IMR-90 (cell line): ENCODE data around the gene DGKQ. TPM values are rescaled to one million over a fixed set of nuclear protein-coding genes. Genes with fewer than 3 reads are reported as not detected.

ENCODE experiments used
- ATAC-seq: fragments of 200-7000 bp; cut with Tn5 transposase; 2 replicates; pipeline ENCODE4 v1.9.1; 2020; ENCODE audit warnings: low read depth, mild to moderate bottlenecking, moderate library complexity
- BruUV-seq: library from RNA; stranded (reverse); fragments of 400-500 nt; replicated peaks from 2 replicates; lab custom pipeline; 2021; lab: Mats Ljungman, UMichigan
- CTCF ChIA-PET: fragments of 300-600 bp; formaldehyde crosslinking; extraction: SDS; loops from one replicate; lab custom pipeline; 2021; ENCODE audit warnings: antibody characterized with exemption; lab: Yijun Ruan, JAX
- POLR2A ChIA-PET: fragments of 300-600 bp; sonication (Branson Sonifier 250); formaldehyde crosslinking; loops from one replicate; lab custom pipeline; 2022; ENCODE audit warnings: antibody characterized with exemption; ENCODE audit not compliant: unreplicated experiment; lab: Charles Lee
- DNase-seq: peaks from one replicate; pipeline ENCODE4 v3.0.0; 2013
- H2AFZ ChIP-seq: replicated peaks from 2 replicates; pipeline ENCODE3; 2013; ENCODE audit warnings: low read length, mild to moderate bottlenecking; ENCODE audit not compliant: poor library complexity
- H2AK5ac ChIP-seq: 2 replicates; pipeline ENCODE4 v1.6.1; 2013; ENCODE audit warnings: low read depth, low read length, inconsistent platforms
- H2AK9ac ChIP-seq: replicated peaks from 2 replicates; pipeline ENCODE3; 2013; ENCODE audit warnings: mild to moderate bottlenecking, low read depth, low read length, moderate library complexity; ENCODE audit not compliant: poor library complexity
- H2BK120ac ChIP-seq: 2 replicates; pipeline ENCODE4 v1.6.1; 2013; ENCODE audit warnings: low read depth, low read length, inconsistent platforms
- H2BK15ac ChIP-seq: 3 replicates; pipeline ENCODE4 v1.6.1; 2013; ENCODE audit warnings: low read depth, low read length, inconsistent platforms
- H2BK20ac ChIP-seq: 2 replicates; pipeline ENCODE4 v1.6.1; 2013; ENCODE audit warnings: low read depth, mild to moderate bottlenecking, inconsistent platforms, low read length, moderate library complexity
- H2BK5ac ChIP-seq: 2 replicates; pipeline ENCODE4 v1.6.1; 2013; ENCODE audit warnings: mild to moderate bottlenecking, low read depth, low read length, inconsistent platforms; ENCODE audit not compliant: poor library complexity, severe bottlenecking
- H3K14ac ChIP-seq: replicated peaks from 2 replicates; pipeline ENCODE4 v1.6.1; 2013; ENCODE audit warnings: low read depth, low read length, inconsistent platforms
- H3K18ac ChIP-seq: 2 replicates; pipeline ENCODE4 v1.6.1; 2013; ENCODE audit warnings: low read depth, low read length, control low read depth
- H3K23ac ChIP-seq: 2 replicates; pipeline ENCODE4 v1.6.1; 2013; ENCODE audit warnings: low read depth, low read length, inconsistent platforms
- H3K27ac ChIP-seq: 2 replicates; pipeline ENCODE4 v1.5.1; 2013; ENCODE audit warnings: mild to moderate bottlenecking, control low read depth, low read length; ENCODE audit not compliant: insufficient read depth
- H3K27me3 ChIP-seq: 2 replicates; pipeline ENCODE4 v1.6.1; 2013; ENCODE audit warnings: low read length; ENCODE audit not compliant: control insufficient read depth, insufficient read depth
- H3K36me3 ChIP-seq: 2 replicates; pipeline ENCODE4 v1.6.1; 2013; ENCODE audit warnings: low read length, mixed read lengths; ENCODE audit not compliant: control insufficient read depth, insufficient read depth
- H3K4ac ChIP-seq: 2 replicates; pipeline ENCODE4 v1.6.1; 2013; ENCODE audit warnings: low read depth, low read length, inconsistent platforms
- H3K4me1 ChIP-seq: 2 replicates; pipeline ENCODE4 v1.6.1; 2013; ENCODE audit warnings: low read length, mixed read lengths; ENCODE audit not compliant: control insufficient read depth, insufficient read depth
- H3K4me2 ChIP-seq: 2 replicates; pipeline ENCODE4 v1.6.1; 2013; ENCODE audit warnings: low read depth, mild to moderate bottlenecking, control low read depth, low read length, moderate library complexity
- H3K4me3 ChIP-seq: 2 replicates; pipeline ENCODE4 v1.5.1; 2013; ENCODE audit warnings: low read depth, mild to moderate bottlenecking, control low read depth, low read length, moderate library complexity; ENCODE audit not compliant: insufficient read depth
- H3K56ac ChIP-seq: 2 replicates; pipeline ENCODE4 v1.6.1; 2013; ENCODE audit warnings: low read length, inconsistent platforms; ENCODE audit not compliant: insufficient read depth; ENCODE audit errors: extremely low read depth
- H3K79me1 ChIP-seq, 2 experiments: 2 replicates each; pipeline ENCODE4 v1.6.1; 2013; ENCODE audit warnings: low read length in 2 of 2, inconsistent platforms in 1 of 2, low read depth in 1 of 2
- H3K9ac ChIP-seq: 2 replicates; pipeline ENCODE4 v1.6.1; 2013; ENCODE audit warnings: low read depth, low read length, control low read depth
- H3K9me1 ChIP-seq: 2 replicates; pipeline ENCODE4 v1.6.1; 2013; ENCODE audit warnings: low read length, inconsistent platforms; ENCODE audit not compliant: insufficient read depth
- H3K9me3 ChIP-seq: 2 replicates; pipeline ENCODE4 v1.6.1; 2013; ENCODE audit warnings: low read length; ENCODE audit not compliant: control insufficient read depth, insufficient read depth
- H4K20me1 ChIP-seq: 2 replicates; pipeline ENCODE4 v1.6.1; 2013; ENCODE audit warnings: low read length, inconsistent platforms; ENCODE audit not compliant: insufficient read depth
- H4K5ac ChIP-seq: 2 replicates; pipeline ENCODE4 v1.6.1; 2013; ENCODE audit warnings: mild to moderate bottlenecking, low read depth, low read length, control low read depth
- H4K8ac ChIP-seq, 2 experiments: 2 replicates each; pipeline ENCODE4 v1.6.1; 2013; ENCODE audit warnings: low read depth in 2 of 2, low read length in 2 of 2, control low read depth in 1 of 2, inconsistent platforms in 1 of 2
- H4K91ac ChIP-seq: 2 replicates; pipeline ENCODE4 v1.6.1; 2013; ENCODE audit warnings: low read depth, low read length, inconsistent platforms; ENCODE audit not compliant: insufficient read depth
- BHLHE40 ChIP-seq: fragments of 150-350 bp; IDR thresholded peaks from 2 replicates; pipeline ENCODE4 v1.6.1; 2016; ENCODE audit warnings: mild to moderate bottlenecking, low read depth, low read length
- CEBPB ChIP-seq: IDR thresholded peaks from 2 replicates; pipeline ENCODE4 v1.6.1; 2012; ENCODE audit warnings: low read depth, low read length, improper control_type of control experiment
- CHD1 ChIP-seq: IDR thresholded peaks from 2 replicates; pipeline ENCODE4 v1.6.1; 2012; ENCODE audit warnings: low read depth, low read length, improper control_type of control experiment
- MXI1 ChIP-seq: IDR thresholded peaks from 2 replicates; pipeline ENCODE4 v1.6.1; 2012; ENCODE audit warnings: low read depth, mild to moderate bottlenecking, low read length, moderate library complexity, borderline replicate concordance
- RFX5 ChIP-seq: IDR thresholded peaks from 2 replicates; pipeline ENCODE4 v1.8.0; 2012; ENCODE audit warnings: low read depth, mild to moderate bottlenecking, low read length, moderate library complexity
- WGBS, 2 experiments: methylation state at CpG; one replicate each; pipeline versions ENCODE4 v1.1.5 to v1.1.7; 2013; ENCODE audit warnings: missing lambda C conversion rate in 2 of 2; ENCODE audit not compliant: insufficient read length in 1 of 2; ENCODE audit errors: extremely low coverage in 2 of 2; 5-methylcytosine and 5-hydroxymethylcytosine counted together
- dilution Hi-C: fragments of 300-500 bp; cut with HindIII; formaldehyde crosslinking; loops from one replicate; pipeline ENCODE4 v1.14.3; 2018; ENCODE audit warnings: low sequenced_read_pairs; ENCODE audit not compliant: unreplicated experiment
- in situ Hi-C: fragments of 300-500 bp; cut with MboI; formaldehyde crosslinking; loops from 3 replicates; pipeline ENCODE4 v1.14.3; 2019; ENCODE audit warnings: low sequenced_read_pairs, inconsistent platforms, mixed read lengths
- intact Hi-C: fragments of 100-400 bp; cut with micrococcal nuclease; formaldehyde crosslinking; loops from 2 replicates; pipeline ENCODE4 v1.10.0; 2022
- polyA plus RNA-seq, 3 experiments: library from polyadenylated mRNA; depleted of rRNA; stranded (reverse); fragments of >200 nt; gene quantifications; 2 replicates each; pipeline ENCODE4 v1.2.3, GENCODE V29; 2012; ENCODE audit warnings: low replicate concordance in 1 of 3
- total RNA-seq: library from RNA; depleted of rRNA; stranded (reverse); fragments of >200 nt; gene quantifications from 2 replicates; pipeline ENCODE4 v1.2.3, GENCODE V29; 2012
- TF ChIP-seq, protein P1 (sequence below): conservative IDR thresholded peaks from 2 replicates; pipeline ENCODE4 v1.5.1; 2012; ENCODE audit warnings: mild to moderate bottlenecking, low read depth, low read length, improper control_type of control experiment

DGKQ gene
- total and polyA plus RNA-seq, 2 of the 4 experiments (the other 2 are of a cell fraction) = 4.3 to 15.6 TPM

DNA sequence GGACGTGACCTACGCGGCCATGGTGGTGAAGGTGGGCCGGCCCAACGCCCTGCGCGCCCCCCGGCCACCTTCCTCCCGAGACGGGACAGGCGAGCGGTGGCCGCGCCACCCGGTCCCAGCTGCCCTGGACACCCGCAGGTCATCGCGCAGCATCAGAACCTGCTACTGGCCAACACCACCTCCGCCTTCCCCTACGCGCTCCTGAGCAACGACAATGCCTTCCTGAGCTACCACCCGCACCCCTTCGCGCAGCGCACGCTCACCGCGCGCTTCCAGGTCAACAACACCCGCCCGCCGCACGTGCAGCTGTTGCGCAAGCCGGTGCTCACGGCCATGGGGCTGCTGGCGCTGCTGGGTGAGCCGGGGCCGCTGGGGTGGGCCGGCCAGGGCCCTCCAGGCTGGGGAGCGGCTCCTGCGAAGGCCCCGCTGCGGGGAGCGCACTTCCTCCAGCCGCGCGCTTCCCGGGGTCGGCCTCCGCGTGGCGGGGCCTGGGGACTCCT lies 28.8 kb upstream of the DGKQ start:
- dilution Hi-C loops (no loop called here), in situ Hi-C loops (no loop called here), intact Hi-C loops (no loop called here)
- no peak for DNase-seq
- Histone ChIP-seq H3K9ac (no peak overlapping the region), H3K23ac (no peak overlapping the region), H2BK15ac (no peak overlapping the region), H4K8ac (no peak overlapping the region), H3K4me1 (peaks cover 4% of the 10 kb centered on the region; the same call in 1 of the 2 replicates), H3K18ac (no peak overlapping the region), H2AFZ (peak overlapping the region; percentile 0), H3K79me1 (no peaks in the 10 kb centered on the region), H3K4ac (no peak overlapping the region), H2BK20ac (no peak overlapping the region), H2BK120ac (no peak overlapping the region), H4K20me1 (peaks cover 9% of the 10 kb centered on the region), H4K91ac (no peak overlapping the region), H3K9me3 (peaks cover 3% of the 10 kb centered on the region), H3K27me3 (peaks cover 69% of the 10 kb centered on the region), H4K5ac (no peak overlapping the region), H3K4me3 (no peak overlapping the region), H3K27ac (no peak overlapping the region), H2AK5ac (no peak overlapping the region), H3K56ac (no peak overlapping the region), H3K4me2 (no peak overlapping the region), H3K36me3 (no peaks in the 10 kb centered on the region), H3K14ac (no peak overlapping the region), H3K9me1 (no peaks in the 10 kb centered on the region), H2AK9ac (peak overlapping the region; percentile 15), H2BK5ac (no peak overlapping the region)
- POLR2A ChIA-PET = no interaction called here
- ATAC-seq = peak; percentile 16
- no TSS peak for BruUV-seq
- WGBS, 2 experiments = 5% methylated on average over 22 of the region's 54 CpGs; no CpG with 5 or more reads in 1 of the 2 experiments
- CTCF ChIA-PET = no interaction called here
- TF ChIP-seq, protein P1, sequence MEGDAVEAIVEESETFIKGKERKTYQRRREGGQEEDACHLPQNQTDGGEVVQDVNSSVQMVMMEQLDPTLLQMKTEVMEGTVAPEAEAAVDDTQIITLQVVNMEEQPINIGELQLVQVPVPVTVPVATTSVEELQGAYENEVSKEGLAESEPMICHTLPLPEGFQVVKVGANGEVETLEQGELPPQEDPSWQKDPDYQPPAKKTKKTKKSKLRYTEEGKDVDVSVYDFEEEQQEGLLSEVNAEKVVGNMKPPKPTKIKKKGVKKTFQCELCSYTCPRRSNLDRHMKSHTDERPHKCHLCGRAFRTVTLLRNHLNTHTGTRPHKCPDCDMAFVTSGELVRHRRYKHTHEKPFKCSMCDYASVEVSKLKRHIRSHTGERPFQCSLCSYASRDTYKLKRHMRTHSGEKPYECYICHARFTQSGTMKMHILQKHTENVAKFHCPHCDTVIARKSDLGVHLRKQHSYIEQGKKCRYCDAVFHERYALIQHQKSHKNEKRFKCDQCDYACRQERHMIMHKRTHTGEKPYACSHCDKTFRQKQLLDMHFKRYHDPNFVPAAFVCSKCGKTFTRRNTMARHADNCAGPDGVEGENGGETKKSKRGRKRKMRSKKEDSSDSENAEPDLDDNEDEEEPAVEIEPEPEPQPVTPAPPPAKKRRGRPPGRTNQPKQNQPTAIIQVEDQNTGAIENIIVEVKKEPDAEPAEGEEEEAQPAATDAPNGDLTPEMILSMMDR = no peak
- TF ChIP-seq MXI1 (no peak), RFX5 (no peak), BHLHE40 (peak; percentile 95), CHD1 (no peak), CEBPB (peak; percentile 92)
